HepG2 (cell line): ENCODE data around the gene RABGGTA. TPM values are rescaled to one million over a fixed set of nuclear protein-coding genes. Genes with fewer than 3 reads are reported as not detected.

Experiments
- HDAC2 ChIP-seq: sonication (generic); formaldehyde crosslinking; IDR thresholded peaks from 2 replicates; pipeline ENCODE4 v1.4.0; 2020; ENCODE audit warnings: missing genetic modification reagents
- KDM5A ChIP-seq: fragments of 200-600 bp; sonication (generic); IDR thresholded peaks from 2 replicates; pipeline ENCODE4 v1.7.0; 2018; ENCODE audit warnings: antibody characterized with exemption, mild to moderate bottlenecking, low read length, borderline replicate concordance
- MAFK ChIP-seq, 2 experiments: IDR thresholded peaks in 1 of 2; conservative IDR thresholded peaks in 1 of 2; 2 replicates each; pipeline ENCODE4 v1.6.1; 2011; ENCODE audit warnings: improper control_type of control experiment in 2 of 2, low read length in 2 of 2
- NCOA2 ChIP-seq: sonication (generic); formaldehyde crosslinking; IDR thresholded peaks from 2 replicates; pipeline ENCODE4 v1.8.0; 2022; ENCODE audit warnings: inconsistent platforms
- NFKB2 ChIP-seq: sonication (generic); formaldehyde crosslinking; IDR thresholded peaks from 2 replicates; pipeline ENCODE4 v1.4.0; 2020; ENCODE audit warnings: missing genetic modification reagents, borderline replicate concordance
- PCBP2 ChIP-seq: fragments of 200-400 bp; formaldehyde crosslinking; optimal IDR thresholded peaks from 2 replicates; pipeline ENCODE3; 2018; ENCODE audit warnings: low read length, low read depth; ENCODE audit not compliant: poor library complexity, severe bottlenecking
- PTBP1 ChIP-seq: fragments of 200-400 bp; formaldehyde crosslinking; IDR thresholded peaks from 2 replicates; pipeline ENCODE4 v1.6.1; 2018; ENCODE audit warnings: low read length, low read depth; ENCODE audit not compliant: poor library complexity, severe bottlenecking
- RERE ChIP-seq: IDR thresholded peaks from 2 replicates; pipeline ENCODE4 v1.6.1; 2016; ENCODE audit warnings: low read depth, missing genetic modification reagents, missing compliant biosample characterization
- SKIL ChIP-seq: sonication (generic); formaldehyde crosslinking; IDR thresholded peaks from 2 replicates; pipeline ENCODE4 v1.8.0; 2022; ENCODE audit warnings: missing genetic modification reagents, mild to moderate bottlenecking, moderate library complexity, borderline replicate concordance
- SUZ12 ChIP-seq: fragments of 150-350 bp; IDR thresholded peaks from 2 replicates; pipeline ENCODE4 v1.6.1; 2014; ENCODE audit warnings: low read depth, low read length
- TFDP2 ChIP-seq: sonication (generic); formaldehyde crosslinking; IDR thresholded peaks from 2 replicates; pipeline ENCODE4 v1.4.0; 2020; ENCODE audit warnings: missing genetic modification reagents
- THRA ChIP-seq: sonication (generic); formaldehyde crosslinking; IDR thresholded peaks from 2 replicates; pipeline ENCODE4 v1.4.0; 2020; ENCODE audit warnings: missing genetic modification reagents, borderline replicate concordance
- ZFYVE20 ChIP-seq: sonication (generic); formaldehyde crosslinking; IDR thresholded peaks from 2 replicates; pipeline ENCODE4 v1.8.0; 2023; ENCODE audit warnings: low read depth, mild to moderate bottlenecking, moderate library complexity, missing genetic modification reagents, borderline replicate concordance
- ZNF652 ChIP-seq: IDR thresholded peaks from 2 replicates; pipeline ENCODE4 v1.6.1; 2016; ENCODE audit warnings: low read depth, borderline replicate concordance
- ZSCAN25 ChIP-seq: sonication (generic); formaldehyde crosslinking; IDR thresholded peaks from 2 replicates; pipeline ENCODE4 v1.8.0; 2022; ENCODE audit warnings: mild to moderate bottlenecking, missing genetic modification reagents
- polyA plus RNA-seq, 8 experiments: library from polyadenylated mRNA; depleted of rRNA in 3 of 8; stranded (reverse) in 7 of 8; unstranded in 1 of 8; fragments of >200 nt; fragmentation: Illumina TruSeq in 4 of 8; extraction: Trizol in 4 of 8; gene quantifications; 2 replicates each; pipeline versions ENCODE4 v1.2.1 to v1.2.3, GENCODE V29; 2011 to 2016; ENCODE audit warnings: low read depth in 4 of 8, missing spikeins in 1 of 8, mixed read lengths in 1 of 8; ENCODE audit not compliant: insufficient read depth in 1 of 8
- total RNA-seq, 5 experiments: library from RNA; depleted of rRNA; stranded (reverse); fragments of >200 nt; fragmentation: Illumina TruSeq; extraction: Trizol; gene quantifications; 2 replicates each; pipeline ENCODE4 v1.2.3, GENCODE V29; 2016; ENCODE audit warnings: low read depth in 1 of 5

Gene RABGGTA
- total and polyA plus RNA-seq, 2 of the 13 experiments (the other 11 are each of a cell fraction or from before 2014, with no cell fraction given): 57.9 to 90.8 TPM

- TF ChIP-seq THRA (CRISPR knock-in tag): peak; percentile 79
- TF ChIP-seq RERE (CRISPR knock-in tag): peak; percentile 14; the same call in 1 of the 2 replicates
- peak; percentile 86 for TF ChIP-seq ZSCAN25 (CRISPR knock-in tag)
- peak; percentile 100 for TF ChIP-seq KDM5A
- peak; percentile 56; the same call in 1 of the 2 replicates for TF ChIP-seq ZNF652 (CRISPR knock-in tag)
- peak; percentile 96 for TF ChIP-seq TFDP2 (CRISPR knock-in tag)
- peak in 1 of 2 experiments; percentile 44; a peak in 2 of 4 replicates for TF ChIP-seq MAFK (conservative IDR thresholded peaks at IDR 0.05 in 1 of 2, IDR thresholded peaks at IDR 0.05 in 1 of 2; ENCODE audit: low read length in 2 of 2)
- peak; percentile 64; the same call in 1 of the 2 replicates for TF ChIP-seq NCOA2 (CRISPR knock-in tag)
- TF ChIP-seq PTBP1: no peak
- peak; percentile 92 for TF ChIP-seq HDAC2
- TF ChIP-seq ZFYVE20 (CRISPR knock-in tag): no peak
- 0 out of 2 replicates have a peak, but pooled peaks have one; percentile 30 for TF ChIP-seq SUZ12
- peak; percentile 87; the same call in 1 of the 2 replicates for TF ChIP-seq NFKB2 (CRISPR knock-in tag)
- no peak for TF ChIP-seq SKIL (CRISPR knock-in tag)
- TF ChIP-seq PCBP2: no peak
Measured at GRCh38 chr14:24299255-24300191, 28.1 kb upstream of the RABGGTA start, which contains the start of the genes DHRS1 and NOP9 (continued).
